Smooth muscle cell (in vitro differentiated cells): Measurements from ENCODE around the gene LRMDA. TPM values are rescaled to one million over a fixed set of nuclear protein-coding genes. Genes with fewer than 3 reads are reported as not detected.

Experiments used
- DNase-seq: peaks from one replicate; lab custom pipeline; 2025; ENCODE audit not compliant: unreplicated experiment; lab: John Stamatoyannopoulos, UW
- H2AFZ ChIP-seq: fragments of 200-600 bp; sonication (generic); 2 replicates; pipeline ENCODE4 v1.6.0; 2016; ENCODE audit warnings: antibody characterized with exemption, low read depth, mild to moderate bottlenecking
- H3F3A ChIP-seq: fragments of 200-600 bp; sonication (generic); 2 replicates; pipeline ENCODE4 v1.6.0; 2017; ENCODE audit warnings: antibody characterized with exemption, low read depth
- H3K27ac ChIP-seq: fragments of 200-600 bp; sonication (generic); 2 replicates; pipeline ENCODE4 v1.5.1; 2016; ENCODE audit warnings: low read depth, mild to moderate bottlenecking
- H3K27me3 ChIP-seq: fragments of 200-600 bp; sonication (generic); 2 replicates; pipeline ENCODE4 v1.6.1; 2016; ENCODE audit warnings: low read depth, mild to moderate bottlenecking
- H3K36me3 ChIP-seq: fragments of 200-600 bp; sonication (generic); 2 replicates; pipeline ENCODE4 v1.5.1; 2016; ENCODE audit warnings: low read depth
- H3K4me1 ChIP-seq: fragments of 200-600 bp; sonication (generic); 2 replicates; pipeline ENCODE4 v1.5.1; 2016; ENCODE audit warnings: low read depth
- H3K4me2 ChIP-seq: fragments of 200-600 bp; sonication (generic); 2 replicates; pipeline ENCODE4 v1.6.0; 2016; ENCODE audit warnings: mild to moderate bottlenecking
- H3K4me3 ChIP-seq: fragments of 200-600 bp; sonication (generic); 2 replicates; pipeline ENCODE4 v1.5.1; 2016; ENCODE audit warnings: mild to moderate bottlenecking
- H3K79me2 ChIP-seq: fragments of 200-600 bp; sonication (generic); 2 replicates; pipeline ENCODE4 v1.6.0; 2016; ENCODE audit warnings: low read depth, mild to moderate bottlenecking
- H3K9ac ChIP-seq: fragments of 200-600 bp; sonication (generic); 2 replicates; pipeline ENCODE4 v1.6.0; 2016; ENCODE audit warnings: low read depth
- H3K9me3 ChIP-seq: fragments of 200-600 bp; sonication (generic); replicated peaks from 2 replicates; pipeline ENCODE4 v1.5.1; 2016; ENCODE audit warnings: low read depth
- H4K20me1 ChIP-seq: fragments of 200-600 bp; sonication (generic); 2 replicates; pipeline ENCODE4 v1.6.0; 2016; ENCODE audit warnings: low read depth
- WGBS: methylation state at CpG from one replicate; pipeline ENCODE4 v1.1.7; 2016; ENCODE audit warnings: low lambda C conversion rate; 5-methylcytosine and 5-hydroxymethylcytosine counted together
- polyA plus RNA-seq: library from polyadenylated mRNA; unstranded; fragments of >200 nt; fragmentation: Nextera tagmentation; extraction: Ambion mirVana; gene quantifications from 2 replicates; pipeline ENCODE4 v1.2.1, GENCODE V29; 2016
- total RNA-seq: library from RNA; depleted of rRNA; stranded (reverse); fragments of >200 nt; gene quantifications from 2 replicates; pipeline ENCODE4 v1.2.3, GENCODE V29; 2014
- TF ChIP-seq, protein P1 (sequence below): fragments of 200-600 bp; sonication (generic); IDR thresholded peaks from 2 replicates; pipeline ENCODE4 v1.5.1; 2017; ENCODE audit warnings: borderline replicate concordance, mild to moderate bottlenecking, antibody characterized with exemption; ENCODE audit not compliant: insufficient read depth, poor library complexity, severe bottlenecking

LRMDA gene
- total and polyA plus RNA-seq, 2 experiments from 2014 or later = 1.5 to 1.6 TPM

DNA sequence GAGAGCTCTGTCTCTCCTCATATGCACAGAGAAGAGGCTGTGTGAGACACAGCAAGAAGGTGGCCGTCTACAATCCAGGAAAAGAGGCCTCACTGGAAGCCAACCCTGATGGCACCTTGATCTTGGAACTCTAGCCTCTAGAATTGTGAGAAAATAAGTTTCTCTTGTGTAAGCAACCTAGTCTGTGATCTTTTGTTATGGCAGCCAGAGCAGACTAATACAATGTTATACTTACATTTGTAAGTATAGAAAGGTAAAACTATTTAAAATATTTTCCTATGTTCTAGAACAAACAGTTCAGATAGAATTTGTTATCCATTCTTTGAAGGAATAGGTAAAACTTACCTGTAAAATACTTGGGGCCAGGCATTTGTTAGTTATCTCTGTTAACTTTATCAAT, 53.3 kb downstream of the LRMDA start:
- Histone ChIP-seq H3K9me3 (no peaks in the 10 kb centered on the region), H3K4me3 (no peak overlapping the region), H3K36me3 (no peaks in the 10 kb centered on the region), H3K9ac (no peak overlapping the region), H3K27me3 (peaks cover 9% of the 10 kb centered on the region), H3K4me1 (no peaks in the 10 kb centered on the region), H3K4me2 (no peak overlapping the region), H2AFZ (no peak overlapping the region), H4K20me1 (no peaks in the 10 kb centered on the region), H3K27ac (no peak overlapping the region), H3F3A (peaks cover 8% of the 10 kb centered on the region), H3K79me2 (no peaks in the 10 kb centered on the region)
- no peak for DNase-seq
- TF ChIP-seq, protein P1, sequence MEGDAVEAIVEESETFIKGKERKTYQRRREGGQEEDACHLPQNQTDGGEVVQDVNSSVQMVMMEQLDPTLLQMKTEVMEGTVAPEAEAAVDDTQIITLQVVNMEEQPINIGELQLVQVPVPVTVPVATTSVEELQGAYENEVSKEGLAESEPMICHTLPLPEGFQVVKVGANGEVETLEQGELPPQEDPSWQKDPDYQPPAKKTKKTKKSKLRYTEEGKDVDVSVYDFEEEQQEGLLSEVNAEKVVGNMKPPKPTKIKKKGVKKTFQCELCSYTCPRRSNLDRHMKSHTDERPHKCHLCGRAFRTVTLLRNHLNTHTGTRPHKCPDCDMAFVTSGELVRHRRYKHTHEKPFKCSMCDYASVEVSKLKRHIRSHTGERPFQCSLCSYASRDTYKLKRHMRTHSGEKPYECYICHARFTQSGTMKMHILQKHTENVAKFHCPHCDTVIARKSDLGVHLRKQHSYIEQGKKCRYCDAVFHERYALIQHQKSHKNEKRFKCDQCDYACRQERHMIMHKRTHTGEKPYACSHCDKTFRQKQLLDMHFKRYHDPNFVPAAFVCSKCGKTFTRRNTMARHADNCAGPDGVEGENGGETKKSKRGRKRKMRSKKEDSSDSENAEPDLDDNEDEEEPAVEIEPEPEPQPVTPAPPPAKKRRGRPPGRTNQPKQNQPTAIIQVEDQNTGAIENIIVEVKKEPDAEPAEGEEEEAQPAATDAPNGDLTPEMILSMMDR = no peak
- 90% methylated on average over 1 of the region's 1 CpG for WGBS

GRCh38 chr10:75486591-75486990, 55.2 kb downstream of the LRMDA start:
- no peak for DNase-seq
- Histone ChIP-seq H3K9ac (no peak overlapping the region), H3K36me3 (no peaks in the 10 kb centered on the region), H3K9me3 (no peaks in the 10 kb centered on the region), H4K20me1 (no peaks in the 10 kb centered on the region), H3K4me2 (no peak overlapping the region), H3K27ac (no peak overlapping the region), H3K4me3 (no peak overlapping the region), H3K27me3 (peaks cover 7% of the 10 kb centered on the region), H2AFZ (no peak overlapping the region), H3F3A (peaks cover 8% of the 10 kb centered on the region), H3K4me1 (no peaks in the 10 kb centered on the region), H3K79me2 (no peaks in the 10 kb centered on the region)
- TF ChIP-seq, protein P1 = no peak
- 87% methylated on average over 2 of the region's 2 CpGs for WGBS

- peaks cover 1% of the 10 kb centered on the region for H3K27me3 ChIP-seq
- H3K9ac ChIP-seq = no peak overlapping the region
- no peaks in the 10 kb centered on the region for H3K79me2 ChIP-seq
- H2AFZ ChIP-seq = no peak overlapping the region
- WGBS = 40% methylated on average over 4 of the region's 4 CpGs
- H3K36me3 ChIP-seq = no peaks in the 10 kb centered on the region
- H4K20me1 ChIP-seq = no peaks in the 10 kb centered on the region
- TF ChIP-seq, protein P1 = no peak
- H3K4me1 ChIP-seq = no peaks in the 10 kb centered on the region
- no peak overlapping the region for H3K4me3 ChIP-seq
- H3K4me2 ChIP-seq = no peak overlapping the region
- no peak for DNase-seq
- no peaks in the 10 kb centered on the region for H3K9me3 ChIP-seq
- no peak overlapping the region for H3K27ac ChIP-seq
- H3F3A ChIP-seq = peaks cover 8% of the 10 kb centered on the region
Observed at GRCh38 chr10:75487087-75487754, 55.8 kb downstream of the LRMDA start.

DNA sequence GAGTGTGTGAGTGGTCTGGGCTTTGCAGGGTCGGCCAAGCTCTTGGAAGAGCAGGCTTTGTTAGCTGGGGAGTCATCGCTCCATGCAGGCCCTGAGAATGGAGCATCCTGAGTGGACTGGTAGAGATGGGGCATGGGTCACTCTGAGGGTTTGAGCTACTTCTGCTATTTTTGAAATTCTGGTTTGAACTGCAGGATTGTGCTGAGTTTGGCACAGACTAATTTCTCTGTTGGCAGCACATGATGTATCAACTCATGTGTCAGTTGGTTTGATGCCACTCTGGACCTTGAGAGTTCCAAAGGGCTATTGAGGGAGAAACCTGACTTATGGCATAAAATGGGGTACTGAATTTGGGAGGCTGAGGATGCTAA, 56.3 kb downstream of the LRMDA start:
- H3K4me1 ChIP-seq = no peaks in the 10 kb centered on the region
- no peaks in the 10 kb centered on the region for H3K27me3 ChIP-seq
- peaks cover 8% of the 10 kb centered on the region for H3F3A ChIP-seq
- H3K36me3 ChIP-seq = no peaks in the 10 kb centered on the region
- 62% methylated on average over 2 of the region's 2 CpGs for WGBS
- H2AFZ ChIP-seq = no peak overlapping the region
- TF ChIP-seq, protein P1 = no peak
- no peaks in the 10 kb centered on the region for H4K20me1 ChIP-seq
- H3K9ac ChIP-seq = no peak overlapping the region
- no peak overlapping the region for H3K4me2 ChIP-seq
- H3K9me3 ChIP-seq = no peaks in the 10 kb centered on the region
- no peak overlapping the region for H3K27ac ChIP-seq
- no peak overlapping the region for H3K4me3 ChIP-seq
- H3K79me2 ChIP-seq = no peaks in the 10 kb centered on the region
- no peak for DNase-seq
